AG10803 (cell line): Measurements from ENCODE around the gene CRY1.

Experiments
- DNase-seq: peaks from one replicate; pipeline ENCODE4 v3.0.0; 2010; ENCODE audit warnings: low read depth
- H3K4me3 ChIP-seq: 2 replicates; pipeline ENCODE4 v1.5.1; 2011; ENCODE audit warnings: mild to moderate bottlenecking, low read length, control low read depth
- TF ChIP-seq, protein P1 (sequence below): conservative IDR thresholded peaks from 2 replicates; pipeline ENCODE4 v1.5.1; 2011; ENCODE audit warnings: mild to moderate bottlenecking, low read length, control low read depth, inconsistent platforms

CRY1 gene

DNA sequence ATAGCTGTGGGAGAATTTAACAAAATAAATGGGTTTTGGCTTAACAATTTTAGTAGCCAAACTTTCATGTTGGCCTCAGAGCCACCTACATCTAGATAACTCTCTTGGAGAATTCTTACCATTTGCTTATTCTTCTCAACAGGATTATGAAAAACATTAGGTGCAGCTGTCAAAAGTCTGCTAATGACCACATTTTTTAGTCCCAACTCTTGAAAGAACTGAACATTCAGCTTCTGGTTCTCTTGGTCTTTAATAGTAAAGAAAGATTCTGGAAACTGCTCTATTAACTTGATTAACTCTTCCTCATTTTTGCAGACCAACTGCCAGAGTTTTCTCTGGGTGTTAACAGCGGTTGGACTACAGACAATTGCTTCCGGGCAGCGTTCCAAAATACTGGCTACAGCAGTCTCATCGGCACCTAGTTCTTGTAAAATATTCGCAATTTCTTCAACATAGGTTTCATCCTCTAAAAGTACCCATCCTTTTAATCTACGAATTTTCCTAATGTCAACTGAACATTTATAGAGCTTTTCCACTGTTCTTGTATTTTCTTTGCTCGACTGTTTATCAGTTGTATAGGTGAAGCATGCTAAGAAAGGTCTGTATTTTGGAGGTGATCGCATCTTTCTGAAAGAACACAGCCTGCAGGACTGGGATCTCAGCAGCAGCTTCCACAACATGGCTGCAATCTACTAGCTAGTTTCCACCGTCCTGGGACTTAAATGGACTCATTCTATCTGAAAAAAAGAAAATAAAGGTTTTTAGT, 115.1 kb downstream of the CRY1 start:
- TF ChIP-seq, protein P1, sequence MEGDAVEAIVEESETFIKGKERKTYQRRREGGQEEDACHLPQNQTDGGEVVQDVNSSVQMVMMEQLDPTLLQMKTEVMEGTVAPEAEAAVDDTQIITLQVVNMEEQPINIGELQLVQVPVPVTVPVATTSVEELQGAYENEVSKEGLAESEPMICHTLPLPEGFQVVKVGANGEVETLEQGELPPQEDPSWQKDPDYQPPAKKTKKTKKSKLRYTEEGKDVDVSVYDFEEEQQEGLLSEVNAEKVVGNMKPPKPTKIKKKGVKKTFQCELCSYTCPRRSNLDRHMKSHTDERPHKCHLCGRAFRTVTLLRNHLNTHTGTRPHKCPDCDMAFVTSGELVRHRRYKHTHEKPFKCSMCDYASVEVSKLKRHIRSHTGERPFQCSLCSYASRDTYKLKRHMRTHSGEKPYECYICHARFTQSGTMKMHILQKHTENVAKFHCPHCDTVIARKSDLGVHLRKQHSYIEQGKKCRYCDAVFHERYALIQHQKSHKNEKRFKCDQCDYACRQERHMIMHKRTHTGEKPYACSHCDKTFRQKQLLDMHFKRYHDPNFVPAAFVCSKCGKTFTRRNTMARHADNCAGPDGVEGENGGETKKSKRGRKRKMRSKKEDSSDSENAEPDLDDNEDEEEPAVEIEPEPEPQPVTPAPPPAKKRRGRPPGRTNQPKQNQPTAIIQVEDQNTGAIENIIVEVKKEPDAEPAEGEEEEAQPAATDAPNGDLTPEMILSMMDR, result no peak
- no peak overlapping the region for H3K4me3 ChIP-seq
- DNase-seq, result peak; percentile 53

DNA sequence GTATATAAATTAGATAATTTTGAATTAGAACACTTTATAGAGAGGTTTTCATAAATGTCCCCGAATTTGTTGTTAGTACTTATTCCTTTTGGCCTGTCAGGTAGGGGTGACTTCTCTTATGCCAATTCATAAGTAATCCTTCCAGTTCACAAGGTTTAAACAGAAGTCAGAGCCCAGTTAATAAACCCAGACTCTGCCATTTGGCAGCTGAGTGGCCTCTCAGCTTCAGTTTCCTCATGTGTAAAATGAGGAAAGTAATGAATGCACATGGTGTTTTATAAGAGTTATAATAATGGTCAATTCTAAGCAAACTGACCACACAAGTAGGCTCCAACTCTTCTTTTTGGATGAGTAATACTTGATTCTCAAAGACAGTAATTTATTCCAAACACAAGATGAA, 116.7 kb downstream of the CRY1 start:
- no peak for DNase-seq

DNA sequence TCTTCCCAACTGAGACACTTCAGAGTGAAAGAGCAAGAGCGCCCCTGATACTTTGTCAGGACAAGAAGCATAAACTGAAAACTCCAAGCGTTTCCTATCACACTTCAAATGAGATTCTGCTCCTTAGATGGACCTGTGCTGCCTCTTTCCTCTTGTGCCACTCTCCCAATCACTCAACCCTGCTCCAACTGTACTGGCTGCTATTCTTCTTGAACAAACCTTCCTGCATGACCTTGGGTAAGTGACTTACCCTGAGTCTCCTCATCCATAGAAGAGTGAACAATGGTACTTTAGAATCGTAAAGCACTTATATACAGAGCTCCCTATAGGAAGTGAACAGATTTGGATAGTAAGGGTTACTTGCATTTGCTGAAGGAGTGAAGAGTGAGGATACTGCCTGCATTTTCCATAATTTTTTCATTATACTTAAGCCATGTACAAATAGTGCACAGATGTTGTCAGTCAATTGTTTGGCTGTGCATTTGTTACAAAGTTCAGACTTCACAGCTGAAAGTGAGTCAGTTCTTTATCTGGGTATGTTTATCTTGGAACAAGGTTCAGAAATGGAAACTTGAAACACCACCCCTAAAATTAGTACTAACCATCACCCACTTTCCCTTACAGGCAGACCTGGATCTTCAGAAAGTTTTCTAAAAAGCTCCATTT, 117.2 kb downstream of the CRY1 start:
- peak; percentile 40 for DNase-seq
- TF ChIP-seq, protein P1, result no peak
- H3K4me3 ChIP-seq, result no peak overlapping the region

More for the DNA sequence above, 116.7 kb downstream of the CRY1 start:
- H3K4me3 ChIP-seq, result no peak overlapping the region
- TF ChIP-seq, protein P1, result no peak

DNA sequence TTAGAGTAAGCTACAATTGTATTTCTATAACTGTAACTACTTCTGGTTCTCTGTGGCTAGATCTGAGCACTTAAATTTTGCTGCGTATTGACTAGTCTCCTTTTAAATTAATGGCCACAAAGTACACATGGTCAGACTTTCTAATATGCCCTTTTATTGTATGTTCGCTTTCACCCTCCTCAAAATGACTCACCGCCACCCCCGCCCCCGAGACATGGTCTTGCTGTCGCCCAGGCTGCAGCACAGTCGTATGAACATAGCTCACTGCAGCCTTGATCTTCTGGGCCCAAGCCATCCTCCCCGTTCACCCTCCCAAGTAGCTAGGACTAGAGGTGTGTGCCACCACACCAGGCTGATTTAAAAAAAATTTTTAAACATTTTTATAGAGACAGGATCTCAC, 118.3 kb downstream of the CRY1 start:
- no peak for DNase-seq
- no peak overlapping the region for H3K4me3 ChIP-seq
- TF ChIP-seq, protein P1, result no peak

DNA sequence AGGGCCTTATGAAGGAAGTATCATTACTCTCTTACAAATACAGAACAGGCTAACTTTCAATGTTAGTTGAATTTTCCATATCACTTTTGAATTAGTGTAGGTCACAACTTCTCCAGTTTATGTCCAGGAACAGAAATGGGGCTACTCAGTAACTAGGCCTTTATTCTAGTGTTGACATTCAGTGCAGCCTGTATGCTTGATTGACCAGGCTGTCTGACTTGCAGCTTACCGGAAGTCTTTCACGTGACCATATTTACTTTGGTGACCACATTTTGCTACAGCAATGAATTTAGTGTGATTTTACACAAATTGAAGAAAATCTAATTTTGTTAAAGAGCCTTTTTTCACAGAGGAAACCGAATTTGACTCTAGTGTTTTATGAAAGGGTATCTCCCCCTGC, 118.8 kb downstream of the CRY1 start:
- no peak for DNase-seq
- H3K4me3 ChIP-seq, result no peak overlapping the region
- TF ChIP-seq, protein P1, result no peak

DNA sequence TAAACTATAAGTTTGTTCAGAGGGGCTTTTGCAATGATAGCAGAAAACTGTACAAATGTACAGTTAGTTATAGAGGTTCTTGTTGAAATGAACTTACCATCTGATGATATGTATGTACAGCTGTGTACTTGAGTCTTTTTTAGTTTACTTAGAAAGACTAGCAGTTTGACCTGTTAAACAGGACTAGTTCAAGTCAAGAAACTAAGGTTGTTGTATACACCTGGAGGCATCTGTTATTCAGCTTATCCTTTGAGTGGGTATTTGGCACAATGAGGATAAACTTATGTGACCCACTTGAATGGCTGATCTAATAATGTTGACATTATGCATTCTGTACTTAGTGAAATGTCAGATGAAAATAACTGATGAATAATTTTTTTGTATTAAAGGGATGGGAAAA, 119.8 kb downstream of the CRY1 start:
- TF ChIP-seq, protein P1, result no peak
- H3K4me3 ChIP-seq, result no peak overlapping the region
- no peak for DNase-seq

DNA sequence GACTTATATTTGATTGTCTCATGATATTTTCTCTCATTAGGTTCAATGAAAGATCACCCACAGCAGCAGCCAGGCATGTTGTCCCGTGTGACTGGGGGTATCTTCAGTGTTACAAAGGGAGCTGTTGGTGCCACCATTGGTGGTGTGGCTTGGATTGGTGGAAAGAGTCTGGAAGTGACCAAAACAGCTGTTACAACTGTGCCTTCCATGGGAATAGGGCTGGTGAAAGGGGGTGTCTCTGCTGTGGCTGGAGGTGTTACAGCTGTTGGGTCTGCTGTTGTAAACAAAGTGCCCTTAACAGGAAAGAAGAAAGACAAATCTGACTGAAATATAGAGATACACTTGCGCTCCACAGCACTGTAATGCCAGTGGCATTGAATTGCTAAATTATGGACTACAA, 122.3 kb downstream of the CRY1 start:
- no peak overlapping the region for H3K4me3 ChIP-seq
- DNase-seq, result no peak
- TF ChIP-seq, protein P1, result no peak
